ENCODE data around the gene PRR3. TPM values are rescaled to one million over a fixed set of nuclear protein-coding genes. Genes with fewer than 3 reads are reported as not detected.
"Not testable (repeated sequence)": the region's sequence is repeated elsewhere in the genome, so short reads cannot be mapped to it uniquely, and the experiment has no call there.

PRR3 gene
- total and polyA plus RNA-seq, 9 donors, result 8.6 to 35.0 (median 20.9) TPM

GRCh38 chr6:30510419-30511168, 46.5 kb upstream of the PRR3 start:
- 71 to 78% (median 72%) methylated on average over 10 of the region's 10 CpGs for WGBS, 3 donors
- no peaks in the 10 kb centered on the region for H3K27me3 ChIP-seq
- H3K4me1 ChIP-seq (ENCODE audit: insufficient read depth), result no peaks in the 10 kb centered on the region
- TF ChIP-seq CTCF (IDR thresholded peaks at IDR 0.05) (no peak), POLR2A (IDR thresholded peaks at IDR 0.05) (no peak), EP300 (IDR thresholded peaks at IDR 0.05) (no peak)
- DNase-seq, result no peak
- intact Hi-C loops (cut with DNase I), result no loop called here
- no peaks in the 10 kb centered on the region for H3K9me3 ChIP-seq
- no peak overlapping the region for H3K27ac ChIP-seq
- no peak overlapping the region for H3K4me3 ChIP-seq
- H3K36me3 ChIP-seq, result no peaks in the 10 kb centered on the region

- H3K27me3 ChIP-seq, result no peaks in the 10 kb centered on the region
- DNase-seq, result no peak
- 65 to 67% (median 66%) methylated on average over 5 of the region's 5 CpGs for WGBS, 3 donors
- intact Hi-C loops (cut with DNase I), result no loop called here
- no peaks in the 10 kb centered on the region for H3K9me3 ChIP-seq
- no peaks in the 10 kb centered on the region for H3K4me1 ChIP-seq (ENCODE audit: insufficient read depth)
- H3K4me3 ChIP-seq, result no peak overlapping the region
- TF ChIP-seq POLR2A (IDR thresholded peaks at IDR 0.05) (no peak), CTCF (IDR thresholded peaks at IDR 0.05) (no peak), EP300 (IDR thresholded peaks at IDR 0.05) (no peak)
- H3K36me3 ChIP-seq, result no peaks in the 10 kb centered on the region
- H3K27ac ChIP-seq, result no peak overlapping the region
Observed at GRCh38 chr6:30511169-30511546, 45.9 kb upstream of the PRR3 start.

GRCh38 chr6:30513451-30513850, 43.6 kb upstream of the PRR3 start:
- Histone ChIP-seq H3K27ac (no peak overlapping the region), H3K9me3 (no peaks in the 10 kb centered on the region), H3K36me3 (no peaks in the 10 kb centered on the region), H3K27me3 (no peaks in the 10 kb centered on the region), H3K4me1 (ENCODE audit: insufficient read depth) (peaks cover 1% of the 10 kb centered on the region), H3K4me3 (no peak overlapping the region)
- no peak for TF ChIP-seq EP300 (IDR thresholded peaks at IDR 0.05)
- DNase-seq, result no peak
- WGBS, 3 donors, result 80 to 85% (median 83%) methylated on average over 2 of the region's 2 CpGs
- intact Hi-C loops (cut with DNase I), result no loop called here

- no peak for DNase-seq
- Histone ChIP-seq H3K4me3 (no peak overlapping the region), H3K36me3 (no peaks in the 10 kb centered on the region), H3K27me3 (no peaks in the 10 kb centered on the region), H3K9me3 (no peaks in the 10 kb centered on the region), H3K27ac (peak overlapping the region in 1 of 2 donors; percentile 19), H3K4me1 (ENCODE audit: insufficient read depth) (peaks cover 1% of the 10 kb centered on the region)
- TF ChIP-seq EP300 (IDR thresholded peaks at IDR 0.05) (no peak), POLR2A (IDR thresholded peaks at IDR 0.05) (no peak), CTCF (IDR thresholded peaks at IDR 0.05) (no peak)
- intact Hi-C loops (cut with DNase I), result no loop called here
- 37 to 45% (median 37%) methylated on average over 4 of the region's 4 CpGs for WGBS, 3 donors
Observed at GRCh38 chr6:30515106-30515505, 42.0 kb upstream of the PRR3 start.

DNA sequence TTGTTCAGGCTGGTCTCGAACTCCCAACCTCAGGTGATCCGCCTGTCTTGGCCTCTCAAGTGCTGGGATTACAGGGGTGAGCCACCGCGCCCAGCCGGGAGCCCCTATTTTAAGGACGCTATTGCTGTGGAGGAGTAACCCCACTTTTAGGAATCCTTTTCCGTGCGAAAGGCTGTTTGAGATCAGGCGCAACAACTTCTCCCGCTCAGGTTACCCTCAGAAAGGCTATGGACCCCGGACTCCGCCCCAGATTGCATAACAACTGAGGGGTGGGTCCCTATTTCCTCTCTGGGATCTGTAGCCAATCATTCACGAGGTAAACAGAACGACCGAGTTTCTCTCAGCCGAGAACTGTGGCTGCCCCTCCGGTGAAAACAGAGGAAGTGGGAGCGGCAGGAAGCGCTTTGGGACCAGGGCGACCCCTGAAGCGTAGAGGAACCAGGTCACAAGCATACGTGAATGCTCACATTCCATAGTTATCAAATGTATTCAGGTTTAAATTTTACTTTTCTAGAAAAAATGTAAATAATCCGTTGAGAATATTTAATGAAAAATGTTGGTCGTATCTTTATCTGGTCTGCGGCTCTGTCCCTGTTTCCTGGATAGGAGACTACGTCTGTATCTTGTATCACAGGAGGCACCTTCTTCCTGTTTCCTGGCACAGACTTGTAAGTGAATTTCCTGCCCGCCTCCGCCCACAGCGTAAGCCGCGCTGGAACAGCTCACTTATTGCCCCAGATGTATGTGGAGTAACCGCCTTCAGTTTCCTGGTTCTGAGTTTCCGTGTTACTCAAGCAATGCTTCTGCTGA, 40.9 kb upstream of the PRR3 start:
- Histone ChIP-seq H3K4me1 (ENCODE audit: insufficient read depth) (peaks cover 1% of the 10 kb centered on the region), H3K4me3 (peak overlapping the region; percentile 57), H3K27ac (peak overlapping the region; percentile 17 to 74), H3K36me3 (no peaks in the 10 kb centered on the region), H3K9me3 (no peaks in the 10 kb centered on the region), H3K27me3 (no peaks in the 10 kb centered on the region)
- intact Hi-C loops (cut with DNase I), result no loop called here
- DNase-seq, result peak; percentile 79 to 94 (median 87)
- 1 to 4% (median 3%) methylated on average over 33 of the region's 33 CpGs for WGBS, 3 donors
- TF ChIP-seq EP300 (IDR thresholded peaks at IDR 0.05) (peak; percentile 52), POLR2A (IDR thresholded peaks at IDR 0.05) (peak; percentile 76), CTCF (IDR thresholded peaks at IDR 0.05) (peak in 1 of 3 donors; percentile 28)

GRCh38 chr6:30516754-30517076, 40.4 kb upstream of the PRR3 start:
- peak overlapping the region in 1 of 2 donors; percentile 74 for H3K27ac ChIP-seq
- H3K4me1 ChIP-seq (ENCODE audit: insufficient read depth); intact Hi-C loops (cut with DNase I); H3K27me3 ChIP-seq; DNase-seq; H3K36me3 ChIP-seq; H3K9me3 ChIP-seq: not testable (repeated sequence)
- 54 to 64% (median 62%) methylated on average over 9 of the region's 9 CpGs for WGBS, 3 donors
- H3K4me3 ChIP-seq, result peak overlapping the region; percentile 57

DNA sequence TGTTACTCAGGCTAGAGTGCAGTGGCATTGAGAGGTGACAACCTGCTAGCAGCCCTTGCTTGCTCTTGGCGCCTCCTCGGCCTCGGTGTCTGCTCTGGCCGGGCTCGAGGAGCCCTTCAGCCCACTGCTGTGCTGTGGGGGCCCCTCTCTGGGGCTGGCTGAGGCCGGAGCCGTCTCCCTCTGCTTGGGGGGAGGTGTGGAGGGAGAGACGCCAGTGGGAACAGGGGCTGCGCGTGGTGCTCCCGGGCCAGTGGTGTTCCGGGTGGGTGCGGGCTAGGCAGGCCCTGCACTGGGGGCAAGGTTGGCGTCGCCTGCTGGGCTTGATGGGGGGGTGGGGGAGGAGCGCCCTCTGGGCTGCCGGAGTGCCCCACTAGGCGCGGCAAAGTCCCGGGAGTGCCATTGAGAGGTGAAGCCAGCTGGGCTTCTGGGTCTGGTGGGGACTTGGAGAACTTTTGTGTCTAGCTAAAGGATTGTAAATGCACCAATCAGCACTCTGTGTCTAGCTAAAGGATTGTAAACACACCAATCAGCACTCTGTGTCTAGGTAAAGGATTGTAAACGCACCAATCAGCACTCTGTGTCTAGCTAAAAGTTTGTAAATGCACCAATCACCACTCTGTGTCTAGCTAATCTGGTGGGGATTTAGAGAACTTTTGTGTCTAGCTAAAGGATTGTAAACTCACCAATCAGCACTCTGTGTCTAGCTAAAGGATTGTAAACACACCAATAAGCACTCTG, 39.2 kb upstream of the PRR3 start:
- H3K4me3 ChIP-seq; H3K36me3 ChIP-seq; H3K27ac ChIP-seq; H3K4me1 ChIP-seq (ENCODE audit: insufficient read depth); intact Hi-C loops (cut with DNase I); H3K9me3 ChIP-seq; DNase-seq; H3K27me3 ChIP-seq: not testable (repeated sequence)
- WGBS, 3 donors, result 87 to 91% (median 88%) methylated on average over 15 to 21 of the region's 21 CpGs

All from ovary (tissue), 9 donors.